CMK (cell line): ENCODE measurements around the gene TMEM95.

Experiments used
- DNase-seq: peaks from one replicate; pipeline ENCODE4 v3.0.0-alpha.2; 2010; ENCODE audit warnings: low read depth

Gene TMEM95

GRCh38 chr17:7379134-7379533 lies 24.2 kb downstream of the TMEM95 start:
- no peak for DNase-seq

DNA sequence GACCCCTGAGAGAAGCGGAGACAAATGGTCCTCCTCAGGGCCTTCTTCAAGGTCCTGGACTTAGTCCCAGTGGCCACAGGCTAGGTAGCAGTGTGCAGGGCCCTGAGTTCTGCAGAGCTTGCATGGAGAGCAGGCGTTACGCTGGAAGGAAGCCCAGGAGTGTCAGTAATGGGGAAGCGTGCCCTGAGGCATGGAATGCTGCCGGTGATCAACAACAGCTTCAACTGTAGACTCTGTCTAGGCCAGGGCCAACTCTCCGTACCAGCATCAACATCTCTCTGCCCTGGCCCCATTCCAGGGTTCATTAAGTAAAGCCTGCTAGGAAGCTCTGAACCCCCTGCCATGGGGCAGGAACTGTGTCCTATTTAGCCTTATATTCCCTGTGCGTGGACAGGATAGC lies 25.4 kb downstream of the TMEM95 start:
- no peak for DNase-seq

DNA sequence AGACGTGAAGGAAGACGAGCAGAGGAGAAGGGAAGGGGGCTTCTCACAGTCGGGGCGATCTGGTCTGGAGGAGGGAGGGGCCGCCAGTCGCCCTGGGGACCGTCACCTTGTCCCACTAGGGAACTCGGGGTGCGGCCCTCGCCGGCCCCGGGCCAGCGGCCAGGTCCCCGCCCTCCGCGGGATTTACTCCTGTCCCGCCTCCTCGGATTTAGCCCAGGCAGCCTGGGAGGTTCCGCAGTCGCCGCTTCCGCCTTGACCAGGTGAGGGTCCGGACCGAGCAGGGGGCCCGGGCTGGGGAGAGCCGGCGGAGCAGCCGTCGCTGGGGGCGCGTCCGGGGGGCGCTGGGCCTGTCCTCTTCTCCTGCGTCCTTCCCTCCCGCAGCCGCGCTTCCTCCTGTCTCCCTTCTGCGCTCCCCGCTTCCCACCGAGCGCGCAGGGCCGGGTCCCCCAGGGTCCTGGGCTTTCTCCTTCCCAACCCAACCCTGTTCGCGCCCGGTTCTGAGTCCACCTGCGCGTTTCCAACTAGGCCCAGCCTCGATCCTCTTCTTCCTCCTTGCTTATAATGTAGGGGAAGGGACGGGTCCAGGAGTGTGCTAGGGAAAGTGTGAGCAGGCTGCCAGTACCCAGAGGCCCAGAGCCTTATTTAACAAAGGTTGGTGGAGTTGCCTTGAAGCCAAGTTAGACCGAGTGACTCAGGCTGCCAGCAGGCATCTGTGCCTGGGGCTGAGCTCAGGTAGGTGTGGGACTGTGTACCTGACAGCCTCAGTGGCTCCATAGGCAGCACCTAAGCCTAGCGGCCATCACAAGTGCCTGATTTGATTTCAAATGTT lies 26.1 kb downstream of the TMEM95 start, which contains the start of gene TNK1:
Gene TNK1 (plus strand): TSS at position 235 of the 829 bp plus-strand sequence. CDS start 1,838 bp downstream, outside the sequence.
- no peak for DNase-seq

DNA sequence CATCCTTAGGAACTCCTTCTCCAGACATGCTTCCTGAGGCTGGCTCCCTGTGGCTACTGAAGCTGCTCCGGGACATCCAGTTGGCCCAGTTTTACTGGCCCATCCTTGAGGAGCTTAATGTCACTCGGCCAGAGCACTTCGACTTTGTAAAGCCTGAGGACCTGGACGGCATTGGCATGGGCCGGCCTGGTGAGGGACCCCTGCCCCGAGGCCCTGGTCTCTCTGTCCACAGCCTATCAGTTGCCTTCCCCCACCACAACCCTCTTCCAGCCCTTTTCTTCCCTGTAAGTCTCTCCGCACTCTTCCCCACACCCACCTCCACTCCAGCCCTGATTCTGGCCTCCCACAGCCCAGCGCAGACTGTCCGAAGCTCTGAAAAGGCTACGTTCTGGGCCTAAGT lies 27.9 kb downstream of the TMEM95 start:
- no peak for DNase-seq

GRCh38 chr17:7383371-7383741 lies 28.4 kb downstream of the TMEM95 start:
- no peak for DNase-seq

- DNase-seq = no peak
Observed at GRCh38 chr17:7383742-7384488, 29.0 kb downstream of the TMEM95 start.

DNA sequence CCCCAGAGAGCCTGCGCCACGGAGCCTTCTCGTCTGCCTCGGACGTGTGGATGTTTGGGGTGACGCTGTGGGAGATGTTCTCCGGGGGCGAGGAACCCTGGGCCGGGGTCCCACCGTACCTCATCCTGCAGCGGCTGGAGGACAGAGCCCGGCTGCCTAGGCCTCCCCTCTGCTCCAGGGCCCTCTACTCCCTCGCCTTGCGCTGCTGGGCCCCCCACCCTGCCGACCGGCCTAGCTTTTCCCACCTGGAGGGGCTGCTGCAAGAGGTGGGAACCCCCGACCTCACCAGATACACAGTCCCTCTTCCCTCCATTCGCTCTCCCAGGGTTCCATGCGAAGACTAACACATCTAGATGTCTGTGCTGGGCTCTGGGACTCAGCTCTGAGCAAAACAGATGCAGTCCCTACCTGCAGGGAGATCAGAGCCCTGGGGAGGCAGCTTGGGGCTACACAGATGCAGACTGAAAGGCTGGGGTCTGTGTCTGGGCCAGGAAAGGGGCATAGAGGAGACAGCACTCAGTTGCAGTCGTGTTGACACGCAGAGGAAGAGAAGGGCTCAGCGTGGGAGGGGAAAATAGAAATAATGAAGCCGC lies 29.6 kb downstream of the TMEM95 start:
- no peak for DNase-seq

- no peak for DNase-seq
Observed at GRCh38 chr17:7388856-7389255, 33.9 kb downstream of the TMEM95 start.

DNA sequence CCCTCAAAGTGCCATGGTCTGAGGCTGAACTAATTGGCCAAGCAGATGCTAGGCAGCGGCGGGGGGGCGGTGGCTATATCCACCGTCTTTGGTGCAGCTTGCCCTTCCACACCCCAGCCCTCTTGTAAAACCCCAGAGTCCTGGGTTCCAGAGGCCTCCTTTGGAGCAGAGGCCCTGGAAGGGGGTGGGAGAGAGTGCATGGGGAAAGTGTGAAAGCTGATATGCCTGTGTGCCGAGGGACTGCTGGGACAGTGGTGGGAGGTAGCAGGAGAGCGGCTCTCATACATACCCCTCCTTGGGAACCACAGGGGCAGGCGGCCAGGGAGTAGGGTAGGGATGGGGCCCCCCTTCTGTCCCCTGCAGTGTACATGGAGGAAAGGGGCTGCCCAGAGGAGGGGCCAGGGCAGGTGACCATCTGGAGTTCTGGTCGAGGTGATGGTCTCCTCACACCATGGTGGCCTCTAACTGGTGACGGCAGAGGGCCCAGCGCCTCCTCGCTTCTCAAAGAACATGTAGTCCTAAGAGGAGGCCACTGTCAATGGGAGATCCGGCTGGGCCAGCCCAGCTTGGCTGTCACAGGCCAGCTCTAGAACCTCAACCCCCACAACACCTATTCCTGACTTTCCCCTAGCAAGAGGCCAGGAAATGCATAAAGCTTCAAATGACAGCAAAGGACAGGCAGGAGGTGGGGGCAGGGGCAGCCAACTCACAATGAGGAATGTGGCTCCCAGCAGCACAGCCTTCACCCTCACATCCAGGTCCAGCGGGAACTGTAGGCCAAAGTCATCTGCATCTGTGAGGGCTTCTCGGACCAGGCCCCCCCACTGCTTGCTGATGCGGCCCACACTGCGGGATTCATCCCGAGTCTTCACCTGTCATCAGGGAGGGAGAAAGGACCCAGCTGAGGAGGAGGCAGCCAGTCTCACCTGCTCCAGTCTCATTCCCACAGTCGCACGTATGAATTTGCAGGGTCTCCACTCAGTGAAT lies 35.3 kb downstream of the TMEM95 start:
- no peak for DNase-seq

GRCh38 chr17:7391307-7391706 lies 36.4 kb downstream of the TMEM95 start:
- DNase-seq = no peak

GRCh38 chr17:7392696-7393612 lies 38.0 kb downstream of the TMEM95 start:
- DNase-seq = no peak

DNA sequence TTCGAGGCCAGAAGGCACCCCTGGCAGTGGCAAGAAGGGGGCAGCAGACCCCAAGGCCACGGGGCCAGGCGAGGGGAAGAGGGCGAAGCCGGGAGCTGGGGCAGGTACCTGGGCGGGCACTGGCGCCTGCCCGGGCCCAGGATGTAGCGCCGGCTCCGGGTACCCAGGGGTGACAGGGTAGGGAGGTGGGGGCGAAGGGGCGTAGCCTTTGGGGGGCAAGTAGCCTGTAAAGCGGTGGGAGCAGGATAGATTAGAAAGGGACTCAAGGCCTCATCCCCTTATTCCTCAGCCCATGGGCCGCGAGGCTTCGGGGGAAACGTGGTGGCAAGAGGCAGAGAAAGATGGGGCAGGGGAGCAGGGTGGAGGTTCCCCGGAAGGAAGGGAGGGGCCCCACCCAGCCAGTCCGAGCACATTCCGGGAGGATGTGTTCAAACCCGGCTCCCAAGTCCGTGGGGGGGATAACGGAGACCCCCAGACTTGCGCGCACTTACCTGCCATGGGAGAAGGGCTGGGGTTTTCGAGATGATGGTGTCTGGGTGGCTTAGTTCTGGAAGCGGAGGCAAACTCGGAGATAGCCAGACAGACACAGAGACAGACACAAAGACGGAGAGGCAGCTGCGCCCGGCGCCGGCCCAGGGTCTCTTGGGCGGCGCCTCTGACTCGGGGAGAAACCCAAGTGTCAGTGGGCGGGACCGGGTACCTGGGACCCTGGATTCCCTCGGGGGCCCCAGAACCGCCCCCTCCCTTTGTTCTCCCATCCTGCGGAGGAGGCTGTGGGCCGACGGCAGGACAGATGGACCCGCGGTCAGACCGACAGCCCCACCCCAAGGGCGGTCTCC lies 38.9 kb downstream of the TMEM95 start:
- peak; percentile 8 for DNase-seq

DNA sequence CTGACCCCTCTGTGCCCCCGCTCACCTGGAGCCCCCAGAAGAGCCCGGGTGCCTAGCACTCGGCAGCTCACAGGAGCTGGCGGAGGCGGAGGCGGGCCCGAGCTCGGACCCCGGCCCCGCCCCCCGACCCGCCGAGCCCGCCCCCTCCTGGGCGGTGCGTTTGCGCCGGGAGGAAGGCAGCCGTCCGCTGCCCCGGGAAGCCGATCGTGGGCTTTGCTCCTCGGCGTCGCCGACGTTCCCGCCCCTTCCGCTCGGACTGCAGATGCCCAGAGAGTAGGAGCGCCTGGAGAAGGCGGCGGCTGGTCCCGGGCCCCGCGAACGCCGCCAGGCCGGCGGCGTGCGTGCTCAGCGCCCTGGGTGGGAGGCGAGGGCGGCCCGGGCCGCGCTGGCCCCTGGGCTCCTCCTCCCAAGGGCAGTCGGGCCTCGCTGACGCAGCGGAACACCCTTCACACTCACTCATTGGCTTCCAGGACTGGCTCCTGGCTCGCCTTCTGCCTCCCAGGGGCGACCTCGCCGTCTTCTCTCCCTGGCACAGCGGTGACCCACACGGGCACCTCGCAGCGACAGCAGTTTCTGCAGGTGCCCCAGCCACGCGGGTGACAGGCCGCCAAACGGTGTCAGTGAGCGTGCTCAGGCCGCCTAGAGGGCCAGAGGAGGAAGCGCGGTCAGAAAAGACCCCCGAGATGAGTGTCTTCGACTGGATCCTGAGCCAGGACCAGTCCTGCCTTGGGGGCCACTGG lies 39.7 kb downstream of the TMEM95 start, which contains the start of gene PLSCR3:
Gene PLSCR3 (minus strand): TSS at position 74 of the 740 bp plus-strand sequence. CDS start 415 bp downstream, outside the sequence.
- DNase-seq = peak; percentile 63

DNA sequence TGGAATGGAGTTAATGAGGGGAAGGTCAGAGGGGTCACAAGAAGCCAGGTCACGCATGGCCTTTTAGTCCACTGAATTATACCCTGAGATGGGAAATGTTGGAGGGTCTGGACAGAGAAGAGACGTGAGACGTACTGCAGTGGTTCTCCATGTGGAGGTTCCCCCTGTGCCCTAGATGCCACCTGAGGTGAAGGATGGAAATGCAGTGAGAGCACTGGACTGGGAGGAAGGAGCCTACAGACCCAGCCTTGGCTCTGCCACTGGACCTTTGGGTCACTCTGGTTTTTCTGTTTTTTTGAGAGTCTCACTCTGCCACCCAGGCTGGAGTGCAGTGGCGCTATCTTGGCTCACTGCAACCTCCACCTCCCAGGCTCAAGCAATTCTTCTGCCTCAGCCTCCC lies 41.2 kb downstream of the TMEM95 start:
- no peak for DNase-seq

GRCh38 chr17:7398612-7399011 lies 43.7 kb downstream of the TMEM95 start:
- no peak for DNase-seq

- no peak for DNase-seq
Observed at GRCh38 chr17:7403043-7403726, 48.2 kb downstream of the TMEM95 start.

DNA sequence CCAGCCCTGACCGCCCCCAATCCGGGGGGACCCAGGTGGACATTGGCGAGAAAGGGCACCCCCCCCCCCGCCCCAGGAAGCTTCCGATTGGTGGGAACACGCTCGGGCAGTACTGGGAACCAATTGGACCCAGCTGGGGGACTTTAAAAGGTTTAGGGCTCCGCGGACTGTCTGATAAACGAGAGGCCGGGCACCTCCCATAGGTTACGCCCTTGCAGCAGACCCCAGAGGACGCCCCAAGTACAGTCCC lies 48.7 kb downstream of the TMEM95 start:
- DNase-seq = no peak

- peak; percentile 71 for DNase-seq
Observed at GRCh38 chr17:7403977-7404736, 49.2 kb downstream of the TMEM95 start, which contains the start of gene TMEM256. Gene TMEM256, minus strand, starts transcription at chr17:7404097. Its CDS starts 13 bp downstream, at chr17:7404084.
